ENCODE data around the gene RRAS2. TPM values are rescaled to one million over a fixed set of nuclear protein-coding genes. Genes with fewer than 3 reads are reported as not detected.
"Not testable (repeated sequence)": the region's sequence is repeated elsewhere in the genome, so short reads cannot be mapped to it uniquely, and the experiment has no call there.

RRAS2 gene
- 10 to 100 TPM; 62.1 to 86.7 (median 69.6) TPM for total RNA-seq
- 91.9 TPM for total RNA-seq (2013)

- Mint-ChIP-seq H3K4me1 (peaks cover 40 to 46% of the 10 kb centered on the region in 2 donors), H3K27me3 (ENCODE audit: low read depth in 2 of 2) (no peaks in the 10 kb centered on the region), H3K4me3 (peak within 1 kb of the TSS; percentile 93), H3K9me3 (no peaks in the 10 kb centered on the region), H3K36me3 (no peaks in the 10 kb centered on the region), H3K27ac (peak within 1 kb of the TSS; percentile 90 to 97)
- Histone ChIP-seq H3K4me3 (ENCODE audit: low read length) (peak within 1 kb of the TSS; percentile 93), H3K27ac (ENCODE audit: low read length) (peak within 1 kb of the TSS; percentile 75), H3K36me3 (ENCODE audit: control insufficient read depth, insufficient read depth, low read length) (no peaks in the 10 kb centered on the region), H3K9me3 (ENCODE audit: control insufficient read depth, insufficient read depth, low read length) (no peaks in the 10 kb centered on the region), H3K4me1 (ENCODE audit: control insufficient read depth, insufficient read depth, low read length) (peaks cover 25% of the 10 kb centered on the region), H3K27me3 (ENCODE audit: control insufficient read depth, insufficient read depth, low read length) (no peaks in the 10 kb centered on the region)
- ATAC-seq (peak; percentile 85 to 92 (median 91)), DNase-seq (peak; percentile 75 to 88)
- no peak for TF ChIP-seq CTCF (IDR thresholded peaks at IDR 0.05)
- WGBS (ENCODE audit: insufficient coverage): 1% methylated on average over 78 of the region's 78 CpGs
- intact Hi-C loops (cut with micrococcal nuclease): loop anchor here (2.0 kb wide), 3 partner anchors 32 to 58 kb away; no protein-coding TSS in a partner anchor
These were observed at the start of gene RRAS2 for GRCh38 chr11:14358729-14359439. TSS of gene RRAS2 (minus strand) at chr11:14359183. CDS start at chr11:14358870, 313 bp downstream.

GRCh38 chr11:14408612-14409011, 49.6 kb upstream of the RRAS2 start:
- peaks cover 23 to 27% of the 10 kb centered on the region in 2 donors for H3K4me1 Mint-ChIP-seq
- no peak for DNase-seq
- H3K36me3 Mint-ChIP-seq: no peaks in the 10 kb centered on the region
- H3K4me3 ChIP-seq (ENCODE audit: low read length): no peak overlapping the region
- no peaks in the 10 kb centered on the region for H3K36me3 ChIP-seq (ENCODE audit: control insufficient read depth, insufficient read depth, low read length)
- H3K9me3 ChIP-seq (ENCODE audit: control insufficient read depth, insufficient read depth, low read length): no peaks in the 10 kb centered on the region
- H3K27me3 ChIP-seq (ENCODE audit: control insufficient read depth, insufficient read depth, low read length): no peaks in the 10 kb centered on the region
- intact Hi-C loops (cut with micrococcal nuclease): no loop called here
- no peak overlapping the region for H3K4me3 Mint-ChIP-seq
- no peak for TF ChIP-seq CTCF (IDR thresholded peaks at IDR 0.05)
- H3K4me1 ChIP-seq (ENCODE audit: control insufficient read depth, insufficient read depth, low read length): no peaks in the 10 kb centered on the region
- no peaks in the 10 kb centered on the region for H3K27me3 Mint-ChIP-seq (ENCODE audit: low read depth in 2 of 2)
- H3K27ac ChIP-seq (ENCODE audit: low read length): no peak overlapping the region
- H3K27ac Mint-ChIP-seq: no peak overlapping the region
- 100% methylated on average over 1 of the region's 2 CpGs for WGBS (ENCODE audit: insufficient coverage)
- H3K9me3 Mint-ChIP-seq: no peaks in the 10 kb centered on the region
- no peak for ATAC-seq

- ATAC-seq; DNase-seq; H3K36me3 ChIP-seq (ENCODE audit: control insufficient read depth, insufficient read depth, low read length); H3K9me3 ChIP-seq (ENCODE audit: control insufficient read depth, insufficient read depth, low read length); H3K4me3 Mint-ChIP-seq; H3K27me3 ChIP-seq (ENCODE audit: control insufficient read depth, insufficient read depth, low read length); H3K36me3 Mint-ChIP-seq; H3K4me1 ChIP-seq (ENCODE audit: control insufficient read depth, insufficient read depth, low read length); intact Hi-C loops (cut with micrococcal nuclease); H3K9me3 Mint-ChIP-seq; H3K27ac ChIP-seq (ENCODE audit: low read length); H3K27ac Mint-ChIP-seq; H3K4me1 Mint-ChIP-seq; H3K4me3 ChIP-seq (ENCODE audit: low read length); H3K27me3 Mint-ChIP-seq (ENCODE audit: low read depth in 2 of 2): not testable (repeated sequence)
- WGBS (ENCODE audit: insufficient coverage): no CpG with 5 or more reads among the region's 2 CpGs
These were observed 47.1 kb upstream of the RRAS2 start for GRCh38 chr11:14406116-14406515.

DNA sequence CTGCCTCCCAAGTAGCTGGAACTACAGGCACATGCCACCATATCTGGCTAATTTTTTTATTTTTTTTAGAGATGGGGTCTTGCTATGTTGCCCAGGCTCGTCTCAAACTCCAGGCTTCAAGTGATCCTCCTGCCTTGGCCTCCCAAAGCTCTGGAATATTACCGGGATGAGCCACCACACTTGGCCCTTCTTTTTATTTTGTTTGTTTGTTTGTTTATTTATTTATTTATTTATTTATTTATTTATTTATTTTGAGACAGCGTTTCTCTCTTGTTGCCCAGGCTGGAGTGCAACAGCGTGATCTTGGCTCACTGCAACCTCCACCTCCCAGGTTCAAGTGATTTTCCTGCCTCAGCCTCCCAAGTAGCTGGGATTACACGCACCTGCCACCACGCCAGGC, 44.5 kb upstream of the RRAS2 start:
- H3K9me3 Mint-ChIP-seq; H3K27ac ChIP-seq (ENCODE audit: low read length); intact Hi-C loops (cut with micrococcal nuclease); H3K27me3 Mint-ChIP-seq (ENCODE audit: low read depth in 2 of 2); DNase-seq; H3K36me3 ChIP-seq (ENCODE audit: control insufficient read depth, insufficient read depth, low read length); H3K27me3 ChIP-seq (ENCODE audit: control insufficient read depth, insufficient read depth, low read length); H3K9me3 ChIP-seq (ENCODE audit: control insufficient read depth, insufficient read depth, low read length); H3K4me1 Mint-ChIP-seq; H3K36me3 Mint-ChIP-seq; H3K27ac Mint-ChIP-seq; H3K4me3 Mint-ChIP-seq; ATAC-seq; H3K4me1 ChIP-seq (ENCODE audit: control insufficient read depth, insufficient read depth, low read length); H3K4me3 ChIP-seq (ENCODE audit: low read length): not testable (repeated sequence)
- WGBS (ENCODE audit: insufficient coverage): 100% methylated on average over 6 of the region's 6 CpGs
